Stimulated activated CD4-positive, alpha-beta T cell treated with anti-CD3 and anti-CD28 coated beads, Interleukin-2, amount 100 ng/mL, for 24 hours (primary cell): ENCODE results near the gene ERG28.
"Not testable (repeated sequence)": the region's sequence is repeated elsewhere in the genome, so short reads cannot be mapped to it uniquely, and the experiment has no call there.

Experiments used
- DNase-seq, 2 donors: peaks; one replicate each; pipeline ENCODE4 v3.0.0-alpha.2; 2020

The ERG28 gene

GRCh38 chr14:75660630-75661498 lies at the start of gene ERG28, which contains the start of gene TTLL5:
ERG28 (minus strand) TSS chr14:75660876; CDS start chr14:75657502, 3,374 bp downstream.
TTLL5 (plus strand) TSS chr14:75661246; CDS start chr14:75663150, 1,904 bp downstream.
- DNase-seq = peak; percentile 95 to 96

- peak; percentile 61 to 65 for DNase-seq
Observed at GRCh38 chr14:75709207-75709812, 48.6 kb upstream of the ERG28 start.

GRCh38 chr14:75705014-75705413 lies 44.3 kb upstream of the ERG28 start:
- DNase-seq = no peak

- no peak for DNase-seq
Observed at GRCh38 chr14:75703467-75703866, 42.8 kb upstream of the ERG28 start.

- no peak for DNase-seq
Observed at GRCh38 chr14:75702616-75703261, 42.1 kb upstream of the ERG28 start.

- DNase-seq = no peak
Observed at GRCh38 chr14:75702122-75702521, 41.4 kb upstream of the ERG28 start.

GRCh38 chr14:75700295-75700694 lies 39.6 kb upstream of the ERG28 start:
- DNase-seq = no peak

GRCh38 chr14:75699331-75699730 lies 38.7 kb upstream of the ERG28 start:
- DNase-seq = no peak

GRCh38 chr14:75697918-75698317 lies 37.2 kb upstream of the ERG28 start:
- DNase-seq = no peak

- no peak for DNase-seq
Observed at GRCh38 chr14:75697386-75697785, 36.7 kb upstream of the ERG28 start.

GRCh38 chr14:75695025-75695424 lies 34.3 kb upstream of the ERG28 start:
- not testable (repeated sequence) for DNase-seq

GRCh38 chr14:75690010-75690409 lies 29.3 kb upstream of the ERG28 start:
- DNase-seq = no peak

GRCh38 chr14:75689012-75689411 lies 28.3 kb upstream of the ERG28 start:
- no peak for DNase-seq

- no peak for DNase-seq
Observed at GRCh38 chr14:75685910-75686309, 25.2 kb upstream of the ERG28 start.

GRCh38 chr14:75675265-75675960 lies 14.7 kb upstream of the ERG28 start:
- no peak for DNase-seq

- DNase-seq = no peak
Observed at GRCh38 chr14:75673345-75674035, 12.8 kb upstream of the ERG28 start.

- no peak for DNase-seq
Observed at GRCh38 chr14:75672605-75673192, 12.0 kb upstream of the ERG28 start.

- no peak for DNase-seq
Observed at GRCh38 chr14:75667099-75667765, 6.6 kb upstream of the ERG28 start.

GRCh38 chr14:75662966-75663365 lies 2.3 kb upstream of the ERG28 start:
- DNase-seq = no peak

- DNase-seq = no peak
Observed at GRCh38 chr14:75661499-75661814, 781 bp upstream of the ERG28 start.

- no peak for DNase-seq
Observed at GRCh38 chr14:75660238-75660629, 442 bp downstream of the ERG28 start.

GRCh38 chr14:75658957-75659356 lies 1.7 kb downstream of the ERG28 start:
- no peak for DNase-seq
